ENCODE data around the gene PODNL1.

PODNL1 gene

GRCh38 chr19:13906910-13907309 lies 31.3 kb downstream of the PODNL1 start:
- Mint-ChIP-seq H3K4me3 (peak overlapping the region; percentile 85), H3K4me1 (ENCODE audit: low read depth) (peaks cover 20% of the 10 kb centered on the region), H3K9me3 (no peaks in the 10 kb centered on the region), H3K36me3 (ENCODE audit: low read depth) (peaks cover 14% of the 10 kb centered on the region), H3K27me3 (no peaks in the 10 kb centered on the region), H3K27ac (peak overlapping the region; percentile 61)

- H3K4me3 Mint-ChIP-seq: peak overlapping the region; percentile 85
- peaks cover 20% of the 10 kb centered on the region for H3K4me1 Mint-ChIP-seq (ENCODE audit: low read depth)
- H3K27me3 Mint-ChIP-seq: no peaks in the 10 kb centered on the region
These were observed 31.7 kb downstream of the PODNL1 start for GRCh38 chr19:13906521-13906904.

GRCh38 chr19:13905634-13906520 lies 32.3 kb downstream of the PODNL1 start, which contains the start of the genes BRME1 and CC2D1A:
Gene BRME1 (minus strand): TSS chr19:13906117. CDS start chr19:13904892, 1,225 bp downstream.
Gene CC2D1A (plus strand): TSS chr19:13906201. CDS start chr19:13906442, 241 bp downstream.
- peak within 1 kb of the TSS; percentile 85 for H3K4me3 Mint-ChIP-seq
- no peaks in the 10 kb centered on the region for H3K27me3 Mint-ChIP-seq
- peaks cover 9% of the 10 kb centered on the region for H3K36me3 Mint-ChIP-seq (ENCODE audit: low read depth)
- no peaks in the 10 kb centered on the region for H3K9me3 Mint-ChIP-seq
- H3K4me1 Mint-ChIP-seq (ENCODE audit: low read depth): peaks cover 20% of the 10 kb centered on the region
- H3K27ac Mint-ChIP-seq: peak within 1 kb of the TSS; percentile 90

More at GRCh38 chr19:13906521-13906904, 31.7 kb downstream of the PODNL1 start:
- peaks cover 14% of the 10 kb centered on the region for H3K36me3 Mint-ChIP-seq (ENCODE audit: low read depth)
- H3K9me3 Mint-ChIP-seq: no peaks in the 10 kb centered on the region
- peak overlapping the region; percentile 61 for H3K27ac Mint-ChIP-seq

GRCh38 chr19:13902993-13903555 lies 35.1 kb downstream of the PODNL1 start:
- H3K4me3 Mint-ChIP-seq: no peak overlapping the region
- no peaks in the 10 kb centered on the region for H3K9me3 Mint-ChIP-seq
- H3K27ac Mint-ChIP-seq: no peak overlapping the region
- peaks cover 3% of the 10 kb centered on the region for H3K36me3 Mint-ChIP-seq (ENCODE audit: low read depth)
- peaks cover 20% of the 10 kb centered on the region for H3K4me1 Mint-ChIP-seq (ENCODE audit: low read depth)
- H3K27me3 Mint-ChIP-seq: no peaks in the 10 kb centered on the region

GRCh38 chr19:13899912-13900584 lies 38.2 kb downstream of the PODNL1 start:
- H3K27me3 Mint-ChIP-seq: no peaks in the 10 kb centered on the region
- H3K4me1 Mint-ChIP-seq (ENCODE audit: low read depth): peaks cover 4% of the 10 kb centered on the region
- no peak overlapping the region for H3K4me3 Mint-ChIP-seq
- H3K36me3 Mint-ChIP-seq (ENCODE audit: low read depth): no peaks in the 10 kb centered on the region
- no peaks in the 10 kb centered on the region for H3K9me3 Mint-ChIP-seq
- H3K27ac Mint-ChIP-seq: no peak overlapping the region

- H3K27me3 Mint-ChIP-seq: no peaks in the 10 kb centered on the region
These were observed 38.8 kb downstream of the PODNL1 start for GRCh38 chr19:13899393-13899792.

GRCh38 chr19:13896227-13896626 lies 42.0 kb downstream of the PODNL1 start:
- Mint-ChIP-seq H3K4me1 (ENCODE audit: low read depth) (no peaks in the 10 kb centered on the region), H3K36me3 (ENCODE audit: low read depth) (no peaks in the 10 kb centered on the region), H3K9me3 (no peaks in the 10 kb centered on the region), H3K27ac (no peak overlapping the region), H3K27me3 (no peaks in the 10 kb centered on the region), H3K4me3 (no peak overlapping the region)

More at GRCh38 chr19:13899393-13899792, 38.8 kb downstream of the PODNL1 start:
- no peaks in the 10 kb centered on the region for H3K36me3 Mint-ChIP-seq (ENCODE audit: low read depth)
- no peaks in the 10 kb centered on the region for H3K9me3 Mint-ChIP-seq
- no peak overlapping the region for H3K4me3 Mint-ChIP-seq
- H3K4me1 Mint-ChIP-seq (ENCODE audit: low read depth): peaks cover 4% of the 10 kb centered on the region
- H3K27ac Mint-ChIP-seq: no peak overlapping the region

- no peaks in the 10 kb centered on the region for H3K27me3 Mint-ChIP-seq
- H3K27ac Mint-ChIP-seq: no peak overlapping the region
- H3K4me3 Mint-ChIP-seq: no peak overlapping the region
These were observed 43.7 kb downstream of the PODNL1 start for GRCh38 chr19:13894552-13894951.

GRCh38 chr19:13892870-13893269 lies 45.3 kb downstream of the PODNL1 start:
- Mint-ChIP-seq H3K9me3 (no peaks in the 10 kb centered on the region), H3K27me3 (no peaks in the 10 kb centered on the region), H3K4me1 (ENCODE audit: low read depth) (no peaks in the 10 kb centered on the region), H3K36me3 (ENCODE audit: low read depth) (no peaks in the 10 kb centered on the region), H3K4me3 (no peak overlapping the region), H3K27ac (no peak overlapping the region)

More at GRCh38 chr19:13894552-13894951, 43.7 kb downstream of the PODNL1 start:
- Mint-ChIP-seq H3K4me1 (ENCODE audit: low read depth) (no peaks in the 10 kb centered on the region), H3K9me3 (no peaks in the 10 kb centered on the region), H3K36me3 (ENCODE audit: low read depth) (no peaks in the 10 kb centered on the region)

- Mint-ChIP-seq H3K27ac (no peak overlapping the region), H3K27me3 (no peaks in the 10 kb centered on the region), H3K9me3 (no peaks in the 10 kb centered on the region), H3K36me3 (ENCODE audit: low read depth) (no peaks in the 10 kb centered on the region), H3K4me3 (no peak overlapping the region), H3K4me1 (ENCODE audit: low read depth) (peaks cover 13% of the 10 kb centered on the region)
These were observed 48.1 kb downstream of the PODNL1 start for GRCh38 chr19:13890136-13890535.

GRCh38 chr19:13888281-13888680 lies 49.9 kb downstream of the PODNL1 start:
- Mint-ChIP-seq H3K4me3 (no peak overlapping the region), H3K36me3 (ENCODE audit: low read depth) (no peaks in the 10 kb centered on the region)

GRCh38 chr19:13887517-13887916 lies 50.7 kb downstream of the PODNL1 start:
- no peak overlapping the region for H3K27ac Mint-ChIP-seq
- H3K4me1 Mint-ChIP-seq (ENCODE audit: low read depth): peaks cover 17% of the 10 kb centered on the region
- no peaks in the 10 kb centered on the region for H3K27me3 Mint-ChIP-seq
- H3K4me3 Mint-ChIP-seq: no peak overlapping the region
- H3K36me3 Mint-ChIP-seq (ENCODE audit: low read depth): no peaks in the 10 kb centered on the region
- H3K9me3 Mint-ChIP-seq: no peaks in the 10 kb centered on the region

More at GRCh38 chr19:13888281-13888680, 49.9 kb downstream of the PODNL1 start:
- Mint-ChIP-seq H3K4me1 (ENCODE audit: low read depth) (peaks cover 13% of the 10 kb centered on the region), H3K27me3 (no peaks in the 10 kb centered on the region), H3K27ac (no peak overlapping the region), H3K9me3 (no peaks in the 10 kb centered on the region)

GRCh38 chr19:13887018-13887436 lies 51.2 kb downstream of the PODNL1 start:
- H3K27me3 Mint-ChIP-seq: no peaks in the 10 kb centered on the region
- no peak overlapping the region for H3K27ac Mint-ChIP-seq
- H3K9me3 Mint-ChIP-seq: no peaks in the 10 kb centered on the region
- H3K36me3 Mint-ChIP-seq (ENCODE audit: low read depth): no peaks in the 10 kb centered on the region
- no peak overlapping the region for H3K4me3 Mint-ChIP-seq
- peaks cover 22% of the 10 kb centered on the region for H3K4me1 Mint-ChIP-seq (ENCODE audit: low read depth)

GRCh38 chr19:13885826-13886365 lies 52.3 kb downstream of the PODNL1 start:
- Mint-ChIP-seq H3K4me3 (no peak overlapping the region), H3K36me3 (ENCODE audit: low read depth) (no peaks in the 10 kb centered on the region), H3K9me3 (no peaks in the 10 kb centered on the region), H3K27me3 (no peaks in the 10 kb centered on the region), H3K4me1 (ENCODE audit: low read depth) (peaks cover 34% of the 10 kb centered on the region), H3K27ac (no peak overlapping the region)

Data from stimulated activated naive CD8-positive, alpha-beta T cell treated with anti-CD3 and anti-CD28 coated beads, Interleukin-15, Interleukin-2, amounts not matched to agents 100 ng/mL and 50 ng/mL, for 24 hours (primary cell).